Ectodermal cell (in vitro differentiated cells): ENCODE results near the gene HEMGN.
"Not testable (repeated sequence)": the region's sequence is repeated elsewhere in the genome, so short reads cannot be mapped to it uniquely, and the experiment has no call there.

ENCODE experiments used
- H3K27ac ChIP-seq: 2 replicates; pipeline ENCODE4 v1.7.0; 2013; ENCODE audit warnings: mild to moderate bottlenecking, low read depth, low read length; ENCODE audit not compliant: insufficient read depth, poor library complexity, severe bottlenecking
- H3K27me3 ChIP-seq: 2 replicates; pipeline ENCODE4 v1.7.0; 2013; ENCODE audit warnings: mild to moderate bottlenecking, low read length; ENCODE audit not compliant: insufficient read depth, control insufficient read depth, poor library complexity, severe bottlenecking
- H3K36me3 ChIP-seq: one replicate; pipeline ENCODE4 v1.7.0; 2013; ENCODE audit warnings: low read length; ENCODE audit not compliant: control insufficient read depth, insufficient read depth
- H3K4me1 ChIP-seq: one replicate; pipeline ENCODE4 v1.7.0; 2013; ENCODE audit warnings: low read length; ENCODE audit not compliant: control insufficient read depth, insufficient read depth
- H3K4me3 ChIP-seq: 2 replicates; pipeline ENCODE4 v1.7.0; 2013; ENCODE audit warnings: low read depth, low read length, control low read depth; ENCODE audit not compliant: insufficient read depth
- H3K9me3 ChIP-seq: 2 replicates; pipeline ENCODE4 v1.7.0; 2013; ENCODE audit warnings: mild to moderate bottlenecking, low read length, moderate library complexity; ENCODE audit not compliant: control insufficient read depth
- WGBS, 2 experiments: methylation state at CpG; one replicate each; pipeline ENCODE4 v1.1.7; 2013; ENCODE audit warnings: missing lambda C conversion rate in 2 of 2; 5-methylcytosine and 5-hydroxymethylcytosine counted together

HEMGN gene

GRCh38 chr9:97980479-97980803 is 42.5 kb upstream of the HEMGN start:
- Histone ChIP-seq H3K36me3 (no peaks in the 10 kb centered on the region), H3K4me1 (no peaks in the 10 kb centered on the region), H3K4me3 (no peak overlapping the region), H3K27ac (no peak overlapping the region), H3K9me3 (no peaks in the 10 kb centered on the region), H3K27me3 (peaks cover 84% of the 10 kb centered on the region)
- WGBS, 2 experiments: 90 to 92% methylated on average over 4 of the region's 4 CpGs

- Histone ChIP-seq H3K9me3 (no peaks in the 10 kb centered on the region), H3K4me3 (no peak overlapping the region), H3K27ac (no peak overlapping the region), H3K27me3 (peaks cover 83% of the 10 kb centered on the region), H3K4me1 (no peaks in the 10 kb centered on the region), H3K36me3 (no peaks in the 10 kb centered on the region)
- 77 to 87% methylated on average over 5 to 7 of the region's 7 CpGs for WGBS, 2 experiments
Measured at GRCh38 chr9:97979788-97980478, 42.0 kb upstream of the HEMGN start.

- Histone ChIP-seq H3K27ac (no peak overlapping the region), H3K4me1 (no peaks in the 10 kb centered on the region), H3K4me3 (no peak overlapping the region), H3K9me3 (no peaks in the 10 kb centered on the region), H3K27me3 (peaks cover 87% of the 10 kb centered on the region), H3K36me3 (no peaks in the 10 kb centered on the region)
- WGBS, 2 experiments: 83 to 85% methylated on average over 3 of the region's 3 CpGs
Measured at GRCh38 chr9:97978371-97979130, 40.6 kb upstream of the HEMGN start.

GRCh38 chr9:97976633-97977032 is 38.7 kb upstream of the HEMGN start:
- WGBS, 2 experiments: 89% methylated on average over 10 of the region's 10 CpGs
- peaks cover 93% of the 10 kb centered on the region for H3K27me3 ChIP-seq

GRCh38 chr9:97975376-97975775 is 37.4 kb upstream of the HEMGN start:
- 90 to 93% methylated on average over 1 of the region's 1 CpG for WGBS, 2 experiments

More at GRCh38 chr9:97976633-97977032, 38.7 kb upstream of the HEMGN start:
- H3K36me3 ChIP-seq, H3K27ac ChIP-seq, H3K4me3 ChIP-seq, H3K9me3 ChIP-seq, H3K4me1 ChIP-seq: not testable (repeated sequence)

GRCh38 chr9:97972753-97973152 is 34.8 kb upstream of the HEMGN start:
- WGBS, 2 experiments: 82 to 83% methylated on average over 4 of the region's 4 CpGs
- H3K9me3 ChIP-seq: no peaks in the 10 kb centered on the region
- H3K27me3 ChIP-seq: peaks cover 78% of the 10 kb centered on the region
- no peaks in the 10 kb centered on the region for H3K36me3 ChIP-seq
- no peaks in the 10 kb centered on the region for H3K4me1 ChIP-seq
- H3K4me3 ChIP-seq: no peak overlapping the region
- H3K27ac ChIP-seq: no peak overlapping the region

More at GRCh38 chr9:97975376-97975775, 37.4 kb upstream of the HEMGN start:
- Histone ChIP-seq H3K27ac (no peak overlapping the region), H3K4me1 (no peaks in the 10 kb centered on the region), H3K4me3 (no peak overlapping the region), H3K9me3 (no peaks in the 10 kb centered on the region), H3K27me3 (peaks cover 87% of the 10 kb centered on the region), H3K36me3 (no peaks in the 10 kb centered on the region)

GRCh38 chr9:97970165-97970564 is 32.2 kb upstream of the HEMGN start:
- H3K27ac ChIP-seq: no peak overlapping the region
- WGBS, 2 experiments: 82 to 85% methylated on average over 6 to 7 of the region's 7 CpGs
- peaks cover 55% of the 10 kb centered on the region for H3K27me3 ChIP-seq
- no peaks in the 10 kb centered on the region for H3K4me1 ChIP-seq
- no peak overlapping the region for H3K4me3 ChIP-seq
- no peaks in the 10 kb centered on the region for H3K36me3 ChIP-seq
- H3K9me3 ChIP-seq: no peaks in the 10 kb centered on the region

GRCh38 chr9:97969014-97969413 is 31.0 kb upstream of the HEMGN start:
- WGBS, 2 experiments: 85 to 92% methylated on average over 2 of the region's 2 CpGs
- Histone ChIP-seq H3K27me3 (peaks cover 59% of the 10 kb centered on the region), H3K4me3 (no peak overlapping the region), H3K27ac (no peak overlapping the region), H3K4me1 (no peaks in the 10 kb centered on the region), H3K9me3 (no peaks in the 10 kb centered on the region), H3K36me3 (no peaks in the 10 kb centered on the region)

GRCh38 chr9:97966493-97966892 is 28.5 kb upstream of the HEMGN start:
- 9 to 27% methylated on average over 1 of the region's 1 CpG for WGBS, 2 experiments
- no peaks in the 10 kb centered on the region for H3K36me3 ChIP-seq
- H3K27ac ChIP-seq: no peak overlapping the region
- peaks cover 38% of the 10 kb centered on the region for H3K27me3 ChIP-seq
- no peaks in the 10 kb centered on the region for H3K9me3 ChIP-seq
- no peaks in the 10 kb centered on the region for H3K4me1 ChIP-seq
- no peak overlapping the region for H3K4me3 ChIP-seq

- Histone ChIP-seq H3K36me3 (no peaks in the 10 kb centered on the region), H3K27ac (no peak overlapping the region), H3K4me3 (no peak overlapping the region), H3K27me3 (peaks cover 29% of the 10 kb centered on the region), H3K9me3 (no peaks in the 10 kb centered on the region), H3K4me1 (no peaks in the 10 kb centered on the region)
Measured at GRCh38 chr9:97964901-97965300, 26.9 kb upstream of the HEMGN start.
